IMR-90 (cell line): ENCODE measurements around the gene SLC44A5. TPM values are rescaled to one million over a fixed set of nuclear protein-coding genes. Genes with fewer than 3 reads are reported as not detected.

ENCODE experiments used
- ATAC-seq: fragments of 200-7000 bp; cut with Tn5 transposase; 2 replicates; pipeline ENCODE4 v1.9.1; 2020; ENCODE audit warnings: low read depth, mild to moderate bottlenecking, moderate library complexity
- BruUV-seq: library from RNA; stranded (reverse); fragments of 400-500 nt; replicated peaks from 2 replicates; lab custom pipeline; 2021; lab: Mats Ljungman, UMichigan
- CTCF ChIA-PET: fragments of 300-600 bp; formaldehyde crosslinking; extraction: SDS; loops from one replicate; lab custom pipeline; 2021; ENCODE audit warnings: antibody characterized with exemption; lab: Yijun Ruan, JAX
- POLR2A ChIA-PET: fragments of 300-600 bp; sonication (Branson Sonifier 250); formaldehyde crosslinking; loops from one replicate; lab custom pipeline; 2022; ENCODE audit warnings: antibody characterized with exemption; ENCODE audit not compliant: unreplicated experiment; lab: Charles Lee
- DNase-seq: peaks from one replicate; pipeline ENCODE4 v3.0.0; 2013
- H2AFZ ChIP-seq: replicated peaks from 2 replicates; pipeline ENCODE3; 2013; ENCODE audit warnings: low read length, mild to moderate bottlenecking; ENCODE audit not compliant: poor library complexity
- H2AK5ac ChIP-seq: 2 replicates; pipeline ENCODE4 v1.6.1; 2013; ENCODE audit warnings: low read depth, low read length, inconsistent platforms
- H2AK9ac ChIP-seq: replicated peaks from 2 replicates; pipeline ENCODE3; 2013; ENCODE audit warnings: mild to moderate bottlenecking, low read depth, low read length, moderate library complexity; ENCODE audit not compliant: poor library complexity
- H2BK120ac ChIP-seq: 2 replicates; pipeline ENCODE4 v1.6.1; 2013; ENCODE audit warnings: low read depth, low read length, inconsistent platforms
- H2BK15ac ChIP-seq: 3 replicates; pipeline ENCODE4 v1.6.1; 2013; ENCODE audit warnings: low read depth, low read length, inconsistent platforms
- H2BK20ac ChIP-seq: 2 replicates; pipeline ENCODE4 v1.6.1; 2013; ENCODE audit warnings: low read depth, mild to moderate bottlenecking, inconsistent platforms, low read length, moderate library complexity
- H2BK5ac ChIP-seq: 2 replicates; pipeline ENCODE4 v1.6.1; 2013; ENCODE audit warnings: mild to moderate bottlenecking, low read depth, low read length, inconsistent platforms; ENCODE audit not compliant: poor library complexity, severe bottlenecking
- H3K14ac ChIP-seq: replicated peaks from 2 replicates; pipeline ENCODE4 v1.6.1; 2013; ENCODE audit warnings: low read depth, low read length, inconsistent platforms
- H3K18ac ChIP-seq: 2 replicates; pipeline ENCODE4 v1.6.1; 2013; ENCODE audit warnings: low read depth, low read length, control low read depth
- H3K23ac ChIP-seq: 2 replicates; pipeline ENCODE4 v1.6.1; 2013; ENCODE audit warnings: low read depth, low read length, inconsistent platforms
- H3K27ac ChIP-seq: 2 replicates; pipeline ENCODE4 v1.5.1; 2013; ENCODE audit warnings: mild to moderate bottlenecking, control low read depth, low read length; ENCODE audit not compliant: insufficient read depth
- H3K27me3 ChIP-seq: 2 replicates; pipeline ENCODE4 v1.6.1; 2013; ENCODE audit warnings: low read length; ENCODE audit not compliant: control insufficient read depth, insufficient read depth
- H3K36me3 ChIP-seq: 2 replicates; pipeline ENCODE4 v1.6.1; 2013; ENCODE audit warnings: low read length, mixed read lengths; ENCODE audit not compliant: control insufficient read depth, insufficient read depth
- H3K4ac ChIP-seq: 2 replicates; pipeline ENCODE4 v1.6.1; 2013; ENCODE audit warnings: low read depth, low read length, inconsistent platforms
- H3K4me1 ChIP-seq: 2 replicates; pipeline ENCODE4 v1.6.1; 2013; ENCODE audit warnings: low read length, mixed read lengths; ENCODE audit not compliant: control insufficient read depth, insufficient read depth
- H3K4me2 ChIP-seq: 2 replicates; pipeline ENCODE4 v1.6.1; 2013; ENCODE audit warnings: low read depth, mild to moderate bottlenecking, control low read depth, low read length, moderate library complexity
- H3K4me3 ChIP-seq: 2 replicates; pipeline ENCODE4 v1.5.1; 2013; ENCODE audit warnings: low read depth, mild to moderate bottlenecking, control low read depth, low read length, moderate library complexity; ENCODE audit not compliant: insufficient read depth
- H3K56ac ChIP-seq: 2 replicates; pipeline ENCODE4 v1.6.1; 2013; ENCODE audit warnings: low read length, inconsistent platforms; ENCODE audit not compliant: insufficient read depth; ENCODE audit errors: extremely low read depth
- H3K79me1 ChIP-seq, 2 experiments: 2 replicates each; pipeline ENCODE4 v1.6.1; 2013; ENCODE audit warnings: low read length in 2 of 2, inconsistent platforms in 1 of 2, low read depth in 1 of 2
- H3K9ac ChIP-seq: 2 replicates; pipeline ENCODE4 v1.6.1; 2013; ENCODE audit warnings: low read depth, low read length, control low read depth
- H3K9me1 ChIP-seq: 2 replicates; pipeline ENCODE4 v1.6.1; 2013; ENCODE audit warnings: low read length, inconsistent platforms; ENCODE audit not compliant: insufficient read depth
- H3K9me3 ChIP-seq: 2 replicates; pipeline ENCODE4 v1.6.1; 2013; ENCODE audit warnings: low read length; ENCODE audit not compliant: control insufficient read depth, insufficient read depth
- H4K20me1 ChIP-seq: 2 replicates; pipeline ENCODE4 v1.6.1; 2013; ENCODE audit warnings: low read length, inconsistent platforms; ENCODE audit not compliant: insufficient read depth
- H4K5ac ChIP-seq: 2 replicates; pipeline ENCODE4 v1.6.1; 2013; ENCODE audit warnings: mild to moderate bottlenecking, low read depth, low read length, control low read depth
- H4K8ac ChIP-seq, 2 experiments: 2 replicates each; pipeline ENCODE4 v1.6.1; 2013; ENCODE audit warnings: low read depth in 2 of 2, low read length in 2 of 2, control low read depth in 1 of 2, inconsistent platforms in 1 of 2
- H4K91ac ChIP-seq: 2 replicates; pipeline ENCODE4 v1.6.1; 2013; ENCODE audit warnings: low read depth, low read length, inconsistent platforms; ENCODE audit not compliant: insufficient read depth
- CTCF ChIP-seq: conservative IDR thresholded peaks from 2 replicates; pipeline ENCODE4 v1.5.1; 2012; ENCODE audit warnings: mild to moderate bottlenecking, low read depth, low read length, improper control_type of control experiment
- FOS ChIP-seq: fragments of 150-350 bp; IDR thresholded peaks from 2 replicates; pipeline ENCODE4 v1.6.1; 2016; ENCODE audit warnings: low read depth, low read length
- RAD21 ChIP-seq: IDR thresholded peaks from 2 replicates; pipeline ENCODE4 v1.6.1; 2012; ENCODE audit warnings: low read length, improper control_type of control experiment
- RCOR1 ChIP-seq: IDR thresholded peaks from 2 replicates; pipeline ENCODE4 v1.6.1; 2012; ENCODE audit warnings: mild to moderate bottlenecking, low read length, improper control_type of control experiment; ENCODE audit not compliant: insufficient replicate concordance
- SMC3 ChIP-seq: fragments of 150-350 bp; IDR thresholded peaks from 2 replicates; pipeline ENCODE4 v1.6.1; 2016; ENCODE audit warnings: low read depth, mild to moderate bottlenecking, antibody characterized with exemption, low read length, moderate library complexity
- WGBS, 2 experiments: methylation state at CpG; one replicate each; pipeline versions ENCODE4 v1.1.5 to v1.1.7; 2013; ENCODE audit warnings: missing lambda C conversion rate in 2 of 2; ENCODE audit not compliant: insufficient read length in 1 of 2; ENCODE audit errors: extremely low coverage in 2 of 2; 5-methylcytosine and 5-hydroxymethylcytosine counted together
- dilution Hi-C: fragments of 300-500 bp; cut with HindIII; formaldehyde crosslinking; loops from one replicate; pipeline ENCODE4 v1.14.3; 2018; ENCODE audit warnings: low sequenced_read_pairs; ENCODE audit not compliant: unreplicated experiment
- in situ Hi-C: fragments of 300-500 bp; cut with MboI; formaldehyde crosslinking; loops from 3 replicates; pipeline ENCODE4 v1.14.3; 2019; ENCODE audit warnings: low sequenced_read_pairs, inconsistent platforms, mixed read lengths
- intact Hi-C: fragments of 100-400 bp; cut with micrococcal nuclease; formaldehyde crosslinking; loops from 2 replicates; pipeline ENCODE4 v1.10.0; 2022
- polyA plus RNA-seq, 3 experiments: library from polyadenylated mRNA; depleted of rRNA; stranded (reverse); fragments of >200 nt; gene quantifications; 2 replicates each; pipeline ENCODE4 v1.2.3, GENCODE V29; 2012; ENCODE audit warnings: low replicate concordance in 1 of 3
- total RNA-seq: library from RNA; depleted of rRNA; stranded (reverse); fragments of >200 nt; gene quantifications from 2 replicates; pipeline ENCODE4 v1.2.3, GENCODE V29; 2012

The SLC44A5 gene
- total and polyA plus RNA-seq, 2 of the 4 experiments (the other 2 are of a cell fraction) = under 0.01 TPM; not detected in 1

GRCh38 chr1:75203415-75204277, 407.3 kb downstream of the SLC44A5 start:
- Histone ChIP-seq H3K9ac (no peak overlapping the region), H3K14ac (no peak overlapping the region), H4K91ac (no peak overlapping the region), H3K79me1 (no peaks in the 10 kb centered on the region), H3K36me3 (no peaks in the 10 kb centered on the region), H3K27ac (no peak overlapping the region), H2BK15ac (no peak overlapping the region), H3K4ac (no peak overlapping the region), H3K9me3 (no peaks in the 10 kb centered on the region), H2BK5ac (no peak overlapping the region), H3K23ac (no peak overlapping the region), H2BK20ac (no peak overlapping the region), H2AFZ (no peak overlapping the region), H4K5ac (no peak overlapping the region), H4K8ac (no peak overlapping the region), H4K20me1 (no peaks in the 10 kb centered on the region), H3K4me2 (no peak overlapping the region), H2AK9ac (no peak overlapping the region), H3K9me1 (no peaks in the 10 kb centered on the region), H3K56ac (no peak overlapping the region), H3K4me1 (no peaks in the 10 kb centered on the region), H3K18ac (no peak overlapping the region), H3K27me3 (no peaks in the 10 kb centered on the region), H3K4me3 (no peak overlapping the region), H2AK5ac (no peak overlapping the region), H2BK120ac (no peak overlapping the region)
- ChIA-PET CTCF (interaction anchor here (0.7 to 3.6 kb wide), 7 partner anchors 12 to 443 kb away, joined by 3 to 28 read pairs (median 3); no protein-coding TSS in a partner anchor), POLR2A (no interaction called here)
- peak; percentile 82 for ATAC-seq
- TF ChIP-seq RCOR1 (no peak), FOS (no peak), SMC3 (peak; percentile 64), CTCF (peak; percentile 82), RAD21 (peak; percentile 82)
- DNase-seq = peak; percentile 47
- in situ Hi-C loops = no loop called here
- dilution Hi-C loops = no loop called here
- WGBS, 2 experiments = no CpG with 5 or more reads among the region's 8 CpGs
- intact Hi-C loops = loop anchor here (1.0 kb wide), 1 partner anchor 431 kb away; no protein-coding TSS in a partner anchor
- no TSS peak for BruUV-seq
